ENCODE data around the gene MORN1. TPM values are rescaled to one million over a fixed set of nuclear protein-coding genes. Genes with fewer than 3 reads are reported as not detected.

The MORN1 gene
- total and polyA plus RNA-seq, 2 of the 4 experiments (the other 2 are of a cell fraction) = 3.0 to 4.2 TPM

GRCh38 chr1:2307064-2307605 is 84.2 kb downstream of the MORN1 start:
- peaks cover 10% of the 10 kb centered on the region for H3K4me1 ChIP-seq (ENCODE audit: control insufficient read depth, insufficient read depth, low read length)
- no peak overlapping the region for H2AFZ ChIP-seq (replicated peaks; ENCODE audit: low read length, poor library complexity)
- H3K23ac ChIP-seq (ENCODE audit: low read depth, low read length) = no peak overlapping the region
- no peak overlapping the region for H3K4me3 ChIP-seq (ENCODE audit: insufficient read depth, low read depth, low read length)
- no peak overlapping the region for H3K4me2 ChIP-seq (ENCODE audit: low read depth, low read length)
- DNase-seq (no peak), ATAC-seq (ENCODE audit: low read depth) (no peak)
- no peak overlapping the region for H2AK9ac ChIP-seq (replicated peaks; ENCODE audit: low read depth, low read length, poor library complexity)
- no peak overlapping the region for H3K14ac ChIP-seq (replicated peaks; ENCODE audit: low read depth, low read length)
- no peak overlapping the region for H2BK15ac ChIP-seq (ENCODE audit: low read depth, low read length)
- H3K9ac ChIP-seq (ENCODE audit: low read depth, low read length) = no peak overlapping the region
- H3K27ac ChIP-seq (ENCODE audit: insufficient read depth, low read length) = no peak overlapping the region
- in situ Hi-C loops (cut with MboI; ENCODE audit: low sequenced_read_pairs) = no loop called here
- peaks cover 64% of the 10 kb centered on the region for H3K36me3 ChIP-seq (ENCODE audit: control insufficient read depth, insufficient read depth, low read length)
- peaks cover 30% of the 10 kb centered on the region for H4K20me1 ChIP-seq (ENCODE audit: insufficient read depth, low read length)
- ChIA-PET CTCF (no interaction called here), POLR2A (ENCODE audit: unreplicated experiment) (interaction anchor here (0.6 kb wide), 1 partner anchor 115 kb away, joined by 6 read pairs; no protein-coding TSS in a partner anchor)
- no peak overlapping the region for H3K4ac ChIP-seq (ENCODE audit: low read depth, low read length)
- H2BK120ac ChIP-seq (ENCODE audit: low read depth, low read length) = no peak overlapping the region
- H3K18ac ChIP-seq (ENCODE audit: low read depth, low read length) = no peak overlapping the region
- H2BK20ac ChIP-seq (ENCODE audit: low read depth, low read length) = no peak overlapping the region
- peaks cover 0 to 58% of the 10 kb centered on the region in 2 experiments; a peak in 3 of 4 replicates for H3K79me1 ChIP-seq (ENCODE audit: low read depth in 1 of 2, low read length in 2 of 2)
- WGBS, 2 experiments (ENCODE audit: extremely low coverage in 2 of 2, insufficient read length in 1 of 2) = 96% methylated on average over 36 of the region's 41 CpGs; no CpG with 5 or more reads in 1 of the 2 experiments
- no peaks in the 10 kb centered on the region for H3K27me3 ChIP-seq (ENCODE audit: control insufficient read depth, insufficient read depth, low read length)
- intact Hi-C loops (cut with micrococcal nuclease) = no loop called here
- no peak overlapping the region for H4K8ac ChIP-seq (ENCODE audit: low read depth in 2 of 2, low read length in 2 of 2)
- H2AK5ac ChIP-seq (ENCODE audit: low read depth, low read length) = no peak overlapping the region
- H3K9me1 ChIP-seq (ENCODE audit: insufficient read depth, low read length) = peaks cover 4% of the 10 kb centered on the region; the same call in 1 of the 2 replicates
- no peak overlapping the region for H3K56ac ChIP-seq (ENCODE audit: extremely low read depth, insufficient read depth, low read length)
- no peak overlapping the region for H4K5ac ChIP-seq (ENCODE audit: low read depth, low read length)
- TF ChIP-seq FOS (IDR thresholded peaks at IDR 0.05; ENCODE audit: low read depth, low read length) (no peak), MAFK (IDR thresholded peaks at IDR 0.05; ENCODE audit: low read depth, low read length) (no peak), RCOR1 (IDR thresholded peaks at IDR 0.05; ENCODE audit: insufficient replicate concordance, low read length) (no peak), CTCF (conservative IDR thresholded peaks at IDR 0.05; ENCODE audit: low read depth, low read length) (no peak), RAD21 (IDR thresholded peaks at IDR 0.05; ENCODE audit: low read length) (no peak), BHLHE40 (IDR thresholded peaks at IDR 0.05; ENCODE audit: low read depth, low read length) (no peak), RFX5 (IDR thresholded peaks at IDR 0.05; ENCODE audit: low read depth, low read length) (no peak), NFE2L2 (IDR thresholded peaks at IDR 0.05; ENCODE audit: low read depth, low read length) (no peak), ELK1 (IDR thresholded peaks at IDR 0.05; ENCODE audit: borderline replicate concordance, low read depth, low read length) (no peak), CHD1 (IDR thresholded peaks at IDR 0.05; ENCODE audit: low read depth, low read length) (no peak), SMC3 (IDR thresholded peaks at IDR 0.05; ENCODE audit: low read depth, low read length) (no peak)
- dilution Hi-C loops (cut with HindIII; ENCODE audit: low sequenced_read_pairs, unreplicated experiment) = no loop called here
- H4K91ac ChIP-seq (ENCODE audit: insufficient read depth, low read depth, low read length) = no peak overlapping the region
- BruUV-seq (replicated peaks) = no TSS peak
- no peaks in the 10 kb centered on the region for H3K9me3 ChIP-seq (ENCODE audit: control insufficient read depth, insufficient read depth, low read length)
- H2BK5ac ChIP-seq (ENCODE audit: low read depth, low read length, poor library complexity, severe bottlenecking) = no peak overlapping the region

Data from IMR-90 (cell line).